Colonic mucosa (tissue), 4 donors: ENCODE data around the gene GATC. TPM values are rescaled to one million over a fixed set of nuclear protein-coding genes. Genes with fewer than 3 reads are reported as not detected.

Experiments used
- DNase-seq: peaks from one replicate; pipeline ENCODE4 v3.0.0-alpha.2; 2020
- H3K27ac ChIP-seq: fragments of 200-600 bp; one replicate; pipeline ENCODE4 v1.8.0; 2021
- H3K27me3 ChIP-seq: fragments of 200-600 bp; one replicate; pipeline ENCODE4 v1.8.0; 2021
- H3K36me3 ChIP-seq: fragments of 200-600 bp; one replicate; pipeline ENCODE4 v1.8.0; 2021
- H3K4me1 ChIP-seq: fragments of 200-600 bp; one replicate; pipeline ENCODE4 v1.8.0; 2021; ENCODE audit warnings: mild to moderate bottlenecking
- H3K4me3 ChIP-seq: fragments of 200-600 bp; one replicate; pipeline ENCODE4 v1.8.0; 2021
- H3K9ac ChIP-seq, 2 donors: one replicate each; pipeline ENCODE4 v1.7.0; 2013; ENCODE audit warnings: control low read depth in 2 of 2, low read depth in 2 of 2, low read length in 2 of 2
- H3K9me3 ChIP-seq: fragments of 200-600 bp; one replicate; pipeline ENCODE4 v1.8.0; 2021
- CTCF ChIP-seq: fragments of 200-600 bp; IDR thresholded peaks from one replicate; pipeline ENCODE4 v1.8.0; 2022; ENCODE audit warnings: antibody characterized with exemption, mild to moderate bottlenecking
- intact Hi-C: fragments of 100-400 bp; cut with DNase I; formaldehyde crosslinking; loops from one replicate; pipeline ENCODE4 v1.14.1; 2022
- total RNA-seq, 2 donors: library from RNA; stranded (reverse); fragmentation: NEBNext Ultra II Directional in 1 of 2; extraction: Animal tissue kit (Norgen Biotek cat#: 25700) in 1 of 2; gene quantifications; one replicate each; pipeline ENCODE4 v1.2.1, GENCODE V29; 2021
- donor health status: healthy.
- donor health status: DM: no; HTN: no; CAD: no.
- donor health status: DM: no; HTN: no; CAD: no.

The GATC gene
- total RNA-seq, 2 donors from 2014 or later, result 34.1 to 43.3 TPM

GRCh38 chr12:120468325-120468820, 22.1 kb downstream of the GATC start:
- Histone ChIP-seq H3K9ac (peak overlapping the region; percentile 83 to 97), H3K27me3 (no peaks in the 10 kb centered on the region), H3K27ac (peak overlapping the region; percentile 70), H3K9me3 (no peaks in the 10 kb centered on the region), H3K4me1 (peaks cover 3% of the 10 kb centered on the region), H3K4me3 (peak overlapping the region; percentile 70), H3K36me3 (peaks cover 9% of the 10 kb centered on the region)
- TF ChIP-seq CTCF, result no peak
- DNase-seq, result peak; percentile 31
- intact Hi-C loops, result no loop called here

GRCh38 chr12:120468821-120469449, 22.7 kb downstream of the GATC start:
- peak overlapping the region; percentile 70 for H3K27ac ChIP-seq
- H3K36me3 ChIP-seq, result peaks cover 9% of the 10 kb centered on the region
- intact Hi-C loops, result no loop called here
- no peak for TF ChIP-seq CTCF
- no peaks in the 10 kb centered on the region for H3K27me3 ChIP-seq
- H3K9me3 ChIP-seq, result no peaks in the 10 kb centered on the region
- DNase-seq, result peak; percentile 47
- peaks cover 3% of the 10 kb centered on the region for H3K4me1 ChIP-seq
- H3K4me3 ChIP-seq, result peak overlapping the region; percentile 70
- peak overlapping the region; percentile 83 to 97 for H3K9ac ChIP-seq

- Histone ChIP-seq H3K9me3 (no peaks in the 10 kb centered on the region), H3K27me3 (no peaks in the 10 kb centered on the region), H3K4me1 (peaks cover 3% of the 10 kb centered on the region), H3K4me3 (peak within 1 kb of the TSS; percentile 70), H3K27ac (peak within 1 kb of the TSS; percentile 70), H3K9ac (peak within 1 kb of the TSS; percentile 83 to 97), H3K36me3 (peaks cover 7% of the 10 kb centered on the region)
- DNase-seq, result peak; percentile 96
- intact Hi-C loops, result no loop called here
- peak; percentile 80 for TF ChIP-seq CTCF
These were observed 23.4 kb downstream of the GATC start, which contains the start of gene SRSF9 for GRCh38 chr12:120469450-120470149. SRSF9 (minus strand) TSS chr12:120469748; CDS start chr12:120469609, 139 bp downstream.

- TF ChIP-seq CTCF, result no peak
- H3K4me1 ChIP-seq, result peaks cover 3% of the 10 kb centered on the region
- peaks cover 1% of the 10 kb centered on the region for H3K36me3 ChIP-seq
- H3K9ac ChIP-seq, result peak overlapping the region; percentile 59 to 97
- no peaks in the 10 kb centered on the region for H3K9me3 ChIP-seq
- peak; percentile 24 for DNase-seq
- intact Hi-C loops, result no loop called here
- H3K27ac ChIP-seq, result peak overlapping the region; percentile 70
- no peaks in the 10 kb centered on the region for H3K27me3 ChIP-seq
- H3K4me3 ChIP-seq, result peak overlapping the region; percentile 70
These were observed 24.0 kb downstream of the GATC start for GRCh38 chr12:120470150-120470784.

- Histone ChIP-seq H3K36me3 (no peaks in the 10 kb centered on the region), H3K4me1 (peaks cover 3% of the 10 kb centered on the region), H3K27ac (no peak overlapping the region), H3K27me3 (no peaks in the 10 kb centered on the region), H3K9me3 (no peaks in the 10 kb centered on the region), H3K9ac (no peak overlapping the region), H3K4me3 (no peak overlapping the region)
- DNase-seq, result no peak
- no peak for TF ChIP-seq CTCF
- intact Hi-C loops, result no loop called here
These were observed 26.3 kb downstream of the GATC start for GRCh38 chr12:120472521-120472920.
